ENCODE measurements around the gene SAGE1.
"Not testable (repeated sequence)": the region's sequence is repeated elsewhere in the genome, so short reads cannot be mapped to it uniquely, and the experiment has no call there.

DNA sequence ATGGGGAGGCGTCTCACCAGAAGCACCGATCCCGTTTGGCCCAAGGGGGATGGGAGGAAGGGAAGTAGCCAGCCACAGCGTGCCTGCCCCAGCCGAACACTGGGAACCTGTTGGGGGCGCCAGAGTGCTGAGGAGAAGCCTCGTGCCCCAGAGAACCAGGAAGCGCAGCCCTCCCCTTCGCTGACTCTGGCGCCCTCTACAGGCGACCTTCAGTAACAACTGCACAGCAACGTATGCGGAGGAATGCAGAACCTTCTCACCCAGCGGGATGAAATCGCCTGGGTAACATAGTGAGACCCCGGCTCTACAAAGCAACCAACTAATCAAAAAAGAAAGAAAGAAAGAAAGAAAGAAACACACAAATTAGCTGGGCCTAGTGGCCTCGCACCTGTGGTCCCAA, 39.1 kb upstream of the SAGE1 start, which contains the start of gene CT45A8:
- TF ChIP-seq, protein P1, sequence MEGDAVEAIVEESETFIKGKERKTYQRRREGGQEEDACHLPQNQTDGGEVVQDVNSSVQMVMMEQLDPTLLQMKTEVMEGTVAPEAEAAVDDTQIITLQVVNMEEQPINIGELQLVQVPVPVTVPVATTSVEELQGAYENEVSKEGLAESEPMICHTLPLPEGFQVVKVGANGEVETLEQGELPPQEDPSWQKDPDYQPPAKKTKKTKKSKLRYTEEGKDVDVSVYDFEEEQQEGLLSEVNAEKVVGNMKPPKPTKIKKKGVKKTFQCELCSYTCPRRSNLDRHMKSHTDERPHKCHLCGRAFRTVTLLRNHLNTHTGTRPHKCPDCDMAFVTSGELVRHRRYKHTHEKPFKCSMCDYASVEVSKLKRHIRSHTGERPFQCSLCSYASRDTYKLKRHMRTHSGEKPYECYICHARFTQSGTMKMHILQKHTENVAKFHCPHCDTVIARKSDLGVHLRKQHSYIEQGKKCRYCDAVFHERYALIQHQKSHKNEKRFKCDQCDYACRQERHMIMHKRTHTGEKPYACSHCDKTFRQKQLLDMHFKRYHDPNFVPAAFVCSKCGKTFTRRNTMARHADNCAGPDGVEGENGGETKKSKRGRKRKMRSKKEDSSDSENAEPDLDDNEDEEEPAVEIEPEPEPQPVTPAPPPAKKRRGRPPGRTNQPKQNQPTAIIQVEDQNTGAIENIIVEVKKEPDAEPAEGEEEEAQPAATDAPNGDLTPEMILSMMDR (IDR thresholded peaks at IDR 0.05), result not testable (repeated sequence)
- TF ChIP-seq EZH2 (IDR thresholded peaks at IDR 0.05; ENCODE audit: borderline replicate concordance, insufficient read depth, low read depth, low read length, poor library complexity, severe bottlenecking), result not testable (repeated sequence)
